Measurements from ENCODE around the gene ACKR3.

The ACKR3 gene

DNA sequence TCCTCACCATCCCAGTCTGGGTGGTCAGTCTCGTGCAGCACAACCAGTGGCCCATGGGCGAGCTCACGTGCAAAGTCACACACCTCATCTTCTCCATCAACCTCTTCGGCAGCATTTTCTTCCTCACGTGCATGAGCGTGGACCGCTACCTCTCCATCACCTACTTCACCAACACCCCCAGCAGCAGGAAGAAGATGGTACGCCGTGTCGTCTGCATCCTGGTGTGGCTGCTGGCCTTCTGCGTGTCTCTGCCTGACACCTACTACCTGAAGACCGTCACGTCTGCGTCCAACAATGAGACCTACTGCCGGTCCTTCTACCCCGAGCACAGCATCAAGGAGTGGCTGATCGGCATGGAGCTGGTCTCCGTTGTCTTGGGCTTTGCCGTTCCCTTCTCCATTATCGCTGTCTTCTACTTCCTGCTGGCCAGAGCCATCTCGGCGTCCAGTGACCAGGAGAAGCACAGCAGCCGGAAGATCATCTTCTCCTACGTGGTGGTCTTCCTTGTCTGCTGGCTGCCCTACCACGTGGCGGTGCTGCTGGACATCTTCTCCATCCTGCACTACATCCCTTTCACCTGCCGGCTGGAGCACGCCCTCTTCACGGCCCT is 11.2 kb downstream of the ACKR3 start:
- Mint-ChIP-seq H3K27me3 (no peaks in the 10 kb centered on the region), H3K4me1 (no peaks in the 10 kb centered on the region), H3K36me3 (ENCODE audit: low read depth) (peaks cover 13% of the 10 kb centered on the region), H3K4me3 (no peak overlapping the region), H3K27ac (no peak overlapping the region), H3K9me3 (peaks cover 2% of the 10 kb centered on the region)
- no peak for DNase-seq
- ATAC-seq: no peak

DNA sequence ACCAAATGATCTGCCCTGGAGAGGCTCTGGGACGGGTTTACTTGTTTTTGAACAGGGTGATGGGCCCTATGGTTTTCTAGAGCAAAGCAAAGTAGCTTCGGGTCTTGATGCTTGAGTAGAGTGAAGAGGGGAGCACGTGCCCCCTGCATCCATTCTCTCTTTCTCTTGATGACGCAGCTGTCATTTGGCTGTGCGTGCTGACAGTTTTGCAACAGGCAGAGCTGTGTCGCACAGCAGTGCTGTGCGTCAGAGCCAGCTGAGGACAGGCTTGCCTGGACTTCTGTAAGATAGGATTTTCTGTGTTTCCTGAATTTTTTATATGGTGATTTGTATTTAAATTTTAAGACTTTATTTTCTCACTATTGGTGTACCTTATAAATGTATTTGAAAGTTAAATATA is 11.9 kb downstream of the ACKR3 start:
- no peaks in the 10 kb centered on the region for H3K27me3 Mint-ChIP-seq
- no peak overlapping the region for H3K27ac Mint-ChIP-seq
- ATAC-seq: no peak
- DNase-seq: no peak
- H3K4me3 Mint-ChIP-seq: no peak overlapping the region
- no peaks in the 10 kb centered on the region for H3K4me1 Mint-ChIP-seq
- H3K36me3 Mint-ChIP-seq (ENCODE audit: low read depth): peaks cover 13% of the 10 kb centered on the region
- peaks cover 4% of the 10 kb centered on the region for H3K9me3 Mint-ChIP-seq

DNA sequence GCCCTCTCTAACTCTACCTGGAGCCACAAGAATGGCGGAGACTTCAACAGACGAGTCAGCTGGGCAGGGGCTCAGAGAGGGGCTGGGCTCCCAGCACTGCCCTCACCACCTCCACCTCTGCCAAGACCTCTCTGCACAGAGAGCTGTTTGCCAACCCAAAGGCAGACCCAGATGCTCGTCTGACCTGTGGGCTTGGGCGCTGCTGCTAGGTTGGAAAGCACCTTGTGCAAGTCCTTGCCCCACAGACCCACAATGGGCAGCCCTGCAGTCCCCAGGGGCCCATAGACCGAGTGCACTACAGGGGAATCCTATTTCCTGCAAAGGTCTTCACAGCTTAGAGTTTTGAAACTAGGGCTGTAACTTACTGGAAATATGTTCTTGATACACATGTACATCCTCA is 13.3 kb downstream of the ACKR3 start:
- Mint-ChIP-seq H3K9me3 (peaks cover 4% of the 10 kb centered on the region), H3K4me1 (no peaks in the 10 kb centered on the region), H3K27me3 (no peaks in the 10 kb centered on the region), H3K27ac (no peak overlapping the region), H3K36me3 (ENCODE audit: low read depth) (peaks cover 13% of the 10 kb centered on the region), H3K4me3 (no peak overlapping the region)
- no peak for ATAC-seq
- DNase-seq: no peak

DNA sequence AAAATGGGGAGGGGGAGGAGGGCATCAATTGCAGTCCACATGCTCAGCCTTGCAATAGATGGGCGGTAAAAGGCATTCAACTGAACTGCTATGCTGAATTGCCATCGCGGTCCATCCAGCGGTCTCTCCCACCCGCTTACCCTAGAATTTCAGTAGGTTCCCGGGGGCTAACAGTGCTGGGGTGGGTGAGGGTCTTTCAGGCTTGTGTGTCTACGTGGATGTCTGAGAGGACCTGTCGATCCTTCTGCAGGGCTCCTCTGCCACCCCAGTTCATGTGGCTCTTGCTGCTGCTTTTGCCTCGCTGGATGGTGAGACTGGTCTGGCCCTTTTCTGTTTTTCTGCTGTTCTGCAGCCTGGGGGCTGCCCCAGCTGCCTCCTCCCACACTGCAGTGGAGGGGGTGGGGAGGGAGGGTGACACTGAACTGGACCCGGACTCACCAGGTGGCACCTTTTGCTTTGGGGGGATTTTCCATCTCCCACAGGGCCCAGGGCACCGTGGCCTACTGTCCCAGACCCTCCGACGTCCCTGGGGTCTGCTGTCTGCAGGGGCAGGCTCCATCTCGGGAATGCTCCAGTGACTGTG is 14.1 kb downstream of the ACKR3 start:
- H3K36me3 Mint-ChIP-seq (ENCODE audit: low read depth): peaks cover 13% of the 10 kb centered on the region
- H3K9me3 Mint-ChIP-seq: peaks cover 4% of the 10 kb centered on the region
- no peak overlapping the region for H3K4me3 Mint-ChIP-seq
- no peak for DNase-seq
- H3K4me1 Mint-ChIP-seq: no peaks in the 10 kb centered on the region
- no peaks in the 10 kb centered on the region for H3K27me3 Mint-ChIP-seq
- ATAC-seq: no peak
- no peak overlapping the region for H3K27ac Mint-ChIP-seq

- Mint-ChIP-seq H3K27ac (no peak overlapping the region), H3K9me3 (peaks cover 4% of the 10 kb centered on the region)
Measured at GRCh38 chr2:236584521-236585384, 15.1 kb downstream of the ACKR3 start.

GRCh38 chr2:236585966-236586365 is 16.3 kb downstream of the ACKR3 start:
- Mint-ChIP-seq H3K4me3 (no peak overlapping the region), H3K4me1 (no peaks in the 10 kb centered on the region), H3K27ac (no peak overlapping the region), H3K9me3 (peaks cover 4% of the 10 kb centered on the region), H3K36me3 (ENCODE audit: low read depth) (peaks cover 3% of the 10 kb centered on the region), H3K27me3 (no peaks in the 10 kb centered on the region)
- DNase-seq (no peak), ATAC-seq (no peak)

More at GRCh38 chr2:236584521-236585384, 15.1 kb downstream of the ACKR3 start:
- Mint-ChIP-seq H3K4me3 (no peak overlapping the region), H3K4me1 (no peaks in the 10 kb centered on the region), H3K36me3 (ENCODE audit: low read depth) (peaks cover 11% of the 10 kb centered on the region), H3K27me3 (no peaks in the 10 kb centered on the region)
- ATAC-seq (no peak), DNase-seq (no peak)

DNA sequence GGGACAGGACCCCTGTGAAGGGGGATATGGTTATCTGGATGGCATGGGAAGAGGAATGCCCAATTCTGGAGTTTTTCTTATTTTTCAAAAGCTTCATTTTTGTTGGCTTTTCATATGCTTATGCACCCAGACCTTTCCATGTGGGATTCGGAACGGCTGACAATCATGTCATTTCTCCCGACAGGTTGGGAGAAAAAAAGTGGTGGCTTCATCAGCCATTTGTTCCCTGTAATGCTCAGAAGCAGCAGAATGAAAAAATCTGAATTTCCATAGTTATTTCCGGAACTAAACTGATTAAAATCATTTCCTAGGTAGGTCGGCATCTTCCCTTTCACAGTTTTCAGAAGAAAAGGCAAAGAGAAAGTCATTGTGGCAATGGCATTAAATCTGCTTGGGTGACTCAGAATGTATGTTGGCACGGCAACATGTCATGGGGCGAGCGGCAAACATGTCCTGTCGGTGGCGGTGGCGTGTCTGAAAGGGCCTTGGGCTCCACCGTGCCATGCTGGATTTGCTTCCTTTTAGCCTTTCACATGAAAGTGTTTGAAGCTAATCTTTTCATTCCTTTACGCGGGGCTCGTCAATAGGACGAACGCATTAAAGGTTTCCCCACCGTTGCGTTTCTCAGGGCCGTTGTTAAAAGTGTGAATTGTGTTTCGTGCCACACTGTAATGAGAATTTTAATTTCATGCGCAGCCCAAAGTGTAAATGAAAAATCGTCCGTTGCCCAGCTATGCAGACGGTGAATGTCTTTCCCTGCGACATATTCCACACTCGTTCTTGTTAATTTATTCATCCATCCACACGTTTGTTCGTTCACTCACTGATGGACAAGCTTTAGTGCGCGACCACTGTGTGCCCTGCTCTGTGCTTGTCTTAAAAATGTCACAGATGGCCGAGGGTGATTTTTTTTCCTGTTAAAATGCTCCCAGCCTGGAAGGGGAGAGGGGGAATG is 18.5 kb downstream of the ACKR3 start:
- no peak for DNase-seq
- H3K36me3 Mint-ChIP-seq (ENCODE audit: low read depth): no peaks in the 10 kb centered on the region
- no peak overlapping the region for H3K4me3 Mint-ChIP-seq
- H3K4me1 Mint-ChIP-seq: no peaks in the 10 kb centered on the region
- no peak overlapping the region for H3K27ac Mint-ChIP-seq
- no peaks in the 10 kb centered on the region for H3K27me3 Mint-ChIP-seq
- ATAC-seq: no peak
- peaks cover 4% of the 10 kb centered on the region for H3K9me3 Mint-ChIP-seq

DNA sequence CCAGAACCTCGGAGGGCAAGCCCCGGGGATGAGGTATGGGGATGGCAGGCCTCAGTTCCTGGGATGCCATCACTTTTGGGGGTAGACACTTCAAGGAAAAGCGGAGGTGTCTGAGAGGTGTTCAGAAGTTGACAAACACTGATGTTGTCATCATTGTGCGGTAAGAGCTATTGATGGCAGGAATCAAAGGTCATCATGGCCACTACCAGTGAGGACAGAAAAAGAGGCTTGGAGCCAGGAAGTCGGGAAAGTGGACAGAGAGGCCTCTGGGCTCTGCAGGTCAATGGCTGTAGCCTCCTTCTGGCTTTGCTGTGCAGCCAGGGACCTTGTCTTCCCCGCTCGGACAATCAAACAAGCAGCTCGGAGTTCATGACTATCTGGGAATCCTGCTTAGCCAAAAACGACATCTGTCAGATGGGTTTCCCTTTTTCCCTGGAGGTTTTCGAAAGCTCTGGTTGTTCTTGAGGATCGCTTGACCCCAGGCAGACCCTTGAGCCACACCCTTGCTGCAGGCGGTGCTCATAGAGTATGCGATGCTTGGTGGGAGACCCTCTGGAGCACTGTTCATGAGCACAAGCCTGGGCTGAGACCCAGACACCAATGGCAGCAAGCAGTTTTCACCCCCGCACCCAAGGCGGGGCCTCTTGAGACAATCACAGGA is 19.4 kb downstream of the ACKR3 start:
- Mint-ChIP-seq H3K27me3 (no peaks in the 10 kb centered on the region), H3K36me3 (ENCODE audit: low read depth) (no peaks in the 10 kb centered on the region), H3K9me3 (peaks cover 4% of the 10 kb centered on the region), H3K4me3 (no peak overlapping the region), H3K27ac (no peak overlapping the region), H3K4me1 (no peaks in the 10 kb centered on the region)
- DNase-seq (no peak), ATAC-seq (no peak)

GRCh38 chr2:236590846-236591245 is 21.2 kb downstream of the ACKR3 start:
- H3K4me1 Mint-ChIP-seq: no peaks in the 10 kb centered on the region
- DNase-seq: no peak
- H3K9me3 Mint-ChIP-seq: peaks cover 2% of the 10 kb centered on the region
- no peaks in the 10 kb centered on the region for H3K27me3 Mint-ChIP-seq
- no peaks in the 10 kb centered on the region for H3K36me3 Mint-ChIP-seq (ENCODE audit: low read depth)
- no peak overlapping the region for H3K4me3 Mint-ChIP-seq
- no peak overlapping the region for H3K27ac Mint-ChIP-seq
- no peak for ATAC-seq

DNA sequence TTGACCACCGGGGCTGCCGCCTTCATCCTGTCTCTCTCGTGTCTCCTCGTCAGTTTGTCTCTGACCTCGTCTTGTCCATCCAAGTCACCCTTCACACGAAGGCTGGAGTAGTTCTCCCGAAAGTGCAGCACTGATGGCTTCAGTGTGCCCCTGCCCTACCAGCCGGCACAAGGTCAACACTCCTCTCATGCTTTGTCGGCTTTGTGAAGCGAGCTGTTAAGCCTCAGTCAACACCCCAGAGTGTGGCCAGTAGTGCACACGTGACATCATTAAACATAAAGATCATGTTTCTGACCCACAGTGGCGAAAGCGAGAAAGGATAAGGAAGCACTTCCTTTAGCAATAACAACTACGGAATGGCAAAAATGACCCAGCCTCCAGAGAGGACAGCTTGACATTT is 23.2 kb downstream of the ACKR3 start:
- H3K36me3 Mint-ChIP-seq (ENCODE audit: low read depth): no peaks in the 10 kb centered on the region
- no peaks in the 10 kb centered on the region for H3K9me3 Mint-ChIP-seq
- H3K4me1 Mint-ChIP-seq: no peaks in the 10 kb centered on the region
- no peaks in the 10 kb centered on the region for H3K27me3 Mint-ChIP-seq
- H3K27ac Mint-ChIP-seq: no peak overlapping the region
- H3K4me3 Mint-ChIP-seq: no peak overlapping the region
- no peak for DNase-seq
- ATAC-seq: no peak

DNA sequence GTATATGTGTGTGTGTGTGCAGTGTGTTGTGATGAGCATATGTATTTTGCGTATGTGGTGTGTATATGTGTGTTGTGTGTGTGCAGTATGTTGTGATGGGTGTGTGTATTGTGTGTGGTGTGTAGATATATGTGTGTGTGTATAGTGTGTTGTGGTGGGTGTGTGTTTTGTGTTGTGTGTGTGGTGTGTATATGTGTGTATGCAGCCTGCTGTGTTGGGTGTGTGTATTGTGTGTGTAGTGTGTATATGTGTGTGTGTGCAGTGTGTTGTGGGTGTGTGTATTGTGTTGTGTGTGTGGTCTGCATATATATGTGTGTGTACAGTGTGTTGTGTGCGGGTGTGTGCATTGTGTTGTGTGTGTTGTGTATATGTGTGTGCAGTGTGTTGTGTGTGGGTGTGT is 23.9 kb downstream of the ACKR3 start:
- ATAC-seq: no peak
- Mint-ChIP-seq H3K27me3 (no peaks in the 10 kb centered on the region), H3K4me1 (no peaks in the 10 kb centered on the region), H3K27ac (no peak overlapping the region), H3K4me3 (no peak overlapping the region), H3K36me3 (ENCODE audit: low read depth) (no peaks in the 10 kb centered on the region), H3K9me3 (no peaks in the 10 kb centered on the region)
- no peak for DNase-seq

- no peak for ATAC-seq
- no peaks in the 10 kb centered on the region for H3K9me3 Mint-ChIP-seq
- H3K27me3 Mint-ChIP-seq: no peaks in the 10 kb centered on the region
- no peaks in the 10 kb centered on the region for H3K36me3 Mint-ChIP-seq (ENCODE audit: low read depth)
- H3K4me3 Mint-ChIP-seq: no peak overlapping the region
- H3K27ac Mint-ChIP-seq: no peak overlapping the region
- H3K4me1 Mint-ChIP-seq: no peaks in the 10 kb centered on the region
- DNase-seq: no peak
Measured at GRCh38 chr2:236593956-236594355, 24.3 kb downstream of the ACKR3 start.

GRCh38 chr2:236597629-236598028 is 28.0 kb downstream of the ACKR3 start:
- Mint-ChIP-seq H3K36me3 (ENCODE audit: low read depth) (no peaks in the 10 kb centered on the region), H3K4me3 (no peak overlapping the region), H3K27ac (no peak overlapping the region), H3K9me3 (no peaks in the 10 kb centered on the region), H3K27me3 (peaks cover 4% of the 10 kb centered on the region), H3K4me1 (no peaks in the 10 kb centered on the region)
- no peak for ATAC-seq
- no peak for DNase-seq

DNA sequence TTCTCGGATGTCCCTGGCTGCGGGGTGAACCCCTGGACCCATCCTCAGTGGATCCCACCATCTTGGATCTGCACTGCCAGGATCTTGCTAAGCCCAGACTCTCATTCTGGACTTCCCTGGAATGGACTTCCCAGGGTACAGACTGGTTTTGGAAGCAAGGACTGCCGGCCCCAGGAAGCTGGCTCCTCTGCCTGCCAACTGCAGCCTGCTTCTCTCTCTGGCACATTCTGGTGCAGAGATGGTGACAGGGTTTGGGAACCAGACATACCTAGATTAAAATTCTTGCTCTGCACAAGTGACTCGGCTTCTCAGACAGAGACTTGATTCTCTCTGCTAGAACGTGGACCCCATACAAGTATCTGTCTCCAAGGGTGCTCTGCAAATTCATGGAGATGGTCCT is 29.4 kb downstream of the ACKR3 start:
- ATAC-seq (no peak), DNase-seq (no peak)
- Mint-ChIP-seq H3K36me3 (ENCODE audit: low read depth) (no peaks in the 10 kb centered on the region), H3K27me3 (peaks cover 4% of the 10 kb centered on the region), H3K4me3 (no peak overlapping the region), H3K9me3 (no peaks in the 10 kb centered on the region), H3K27ac (no peak overlapping the region), H3K4me1 (no peaks in the 10 kb centered on the region)

Measured in activated naive CD8-positive, alpha-beta T cell treated with anti-CD3 and anti-CD28 coated beads, Interleukin-2, amount 50 U/mL, for 24 hours (primary cell).